Sigmoid colon (tissue), 4 donors: Measurements from ENCODE around the gene IQGAP2.

Source experiments
- POLR2A ChIP-seq, 2 donors: fragments of 450-650 bp; IDR thresholded peaks; one replicate each; pipeline ENCODE4 v1.6.1; 2016; ENCODE audit warnings: antibody characterized with exemption in 2 of 2, mild to moderate bottlenecking in 2 of 2, moderate library complexity in 2 of 2
- POLR2AphosphoS5 ChIP-seq, 4 donors: sonication (generic); formaldehyde crosslinking; IDR thresholded peaks; one replicate each; pipeline ENCODE4 v1.6.1; 2017; ENCODE audit warnings: antibody characterized with exemption in 4 of 4
- TF ChIP-seq, protein P1 (sequence below), 4 experiments: fragments of 450-650 bp in 3 of 4; fragments of 200-600 bp in 1 of 4; IDR thresholded peaks; one replicate each; pipeline ENCODE4 v1.5.1; 2016 to 2019; ENCODE audit warnings: antibody characterized with exemption in 4 of 4, mild to moderate bottlenecking in 3 of 4, moderate library complexity in 2 of 4

DNA sequence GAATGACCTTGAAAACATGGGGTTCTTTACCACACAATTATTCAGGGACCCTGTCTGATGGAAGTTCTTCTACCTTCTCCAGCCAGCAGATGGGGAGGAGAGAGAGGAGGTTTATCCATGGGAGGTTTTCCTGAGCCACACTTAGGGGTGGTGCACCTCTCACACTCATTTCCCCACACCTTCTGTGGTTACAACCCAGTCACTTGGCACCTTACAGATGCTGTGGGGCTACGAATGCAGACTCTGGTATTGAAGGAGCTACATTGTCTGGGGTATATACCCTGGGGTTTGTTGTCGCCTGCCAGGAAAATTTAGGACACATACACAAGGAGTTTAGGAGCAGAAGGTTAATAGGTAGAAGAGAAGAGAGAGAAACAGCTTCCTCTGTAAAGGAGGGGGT lies 152.6 kb downstream of the IQGAP2 start:
- TF ChIP-seq, protein P1, sequence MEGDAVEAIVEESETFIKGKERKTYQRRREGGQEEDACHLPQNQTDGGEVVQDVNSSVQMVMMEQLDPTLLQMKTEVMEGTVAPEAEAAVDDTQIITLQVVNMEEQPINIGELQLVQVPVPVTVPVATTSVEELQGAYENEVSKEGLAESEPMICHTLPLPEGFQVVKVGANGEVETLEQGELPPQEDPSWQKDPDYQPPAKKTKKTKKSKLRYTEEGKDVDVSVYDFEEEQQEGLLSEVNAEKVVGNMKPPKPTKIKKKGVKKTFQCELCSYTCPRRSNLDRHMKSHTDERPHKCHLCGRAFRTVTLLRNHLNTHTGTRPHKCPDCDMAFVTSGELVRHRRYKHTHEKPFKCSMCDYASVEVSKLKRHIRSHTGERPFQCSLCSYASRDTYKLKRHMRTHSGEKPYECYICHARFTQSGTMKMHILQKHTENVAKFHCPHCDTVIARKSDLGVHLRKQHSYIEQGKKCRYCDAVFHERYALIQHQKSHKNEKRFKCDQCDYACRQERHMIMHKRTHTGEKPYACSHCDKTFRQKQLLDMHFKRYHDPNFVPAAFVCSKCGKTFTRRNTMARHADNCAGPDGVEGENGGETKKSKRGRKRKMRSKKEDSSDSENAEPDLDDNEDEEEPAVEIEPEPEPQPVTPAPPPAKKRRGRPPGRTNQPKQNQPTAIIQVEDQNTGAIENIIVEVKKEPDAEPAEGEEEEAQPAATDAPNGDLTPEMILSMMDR (IDR thresholded peaks at IDR 0.05) = no peak
- TF ChIP-seq POLR2A (IDR thresholded peaks at IDR 0.05) (no peak), POLR2AphosphoS5 (IDR thresholded peaks at IDR 0.05) (no peak)
